ENCODE measurements around the gene PPP1R1C.

GRCh38 chr2:182166841-182167240, 181.2 kb downstream of the PPP1R1C start:
- TF ChIP-seq, protein P1, sequence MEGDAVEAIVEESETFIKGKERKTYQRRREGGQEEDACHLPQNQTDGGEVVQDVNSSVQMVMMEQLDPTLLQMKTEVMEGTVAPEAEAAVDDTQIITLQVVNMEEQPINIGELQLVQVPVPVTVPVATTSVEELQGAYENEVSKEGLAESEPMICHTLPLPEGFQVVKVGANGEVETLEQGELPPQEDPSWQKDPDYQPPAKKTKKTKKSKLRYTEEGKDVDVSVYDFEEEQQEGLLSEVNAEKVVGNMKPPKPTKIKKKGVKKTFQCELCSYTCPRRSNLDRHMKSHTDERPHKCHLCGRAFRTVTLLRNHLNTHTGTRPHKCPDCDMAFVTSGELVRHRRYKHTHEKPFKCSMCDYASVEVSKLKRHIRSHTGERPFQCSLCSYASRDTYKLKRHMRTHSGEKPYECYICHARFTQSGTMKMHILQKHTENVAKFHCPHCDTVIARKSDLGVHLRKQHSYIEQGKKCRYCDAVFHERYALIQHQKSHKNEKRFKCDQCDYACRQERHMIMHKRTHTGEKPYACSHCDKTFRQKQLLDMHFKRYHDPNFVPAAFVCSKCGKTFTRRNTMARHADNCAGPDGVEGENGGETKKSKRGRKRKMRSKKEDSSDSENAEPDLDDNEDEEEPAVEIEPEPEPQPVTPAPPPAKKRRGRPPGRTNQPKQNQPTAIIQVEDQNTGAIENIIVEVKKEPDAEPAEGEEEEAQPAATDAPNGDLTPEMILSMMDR (IDR thresholded peaks at IDR 0.05) = no peak
- no peak for TF ChIP-seq POLR2A (IDR thresholded peaks at IDR 0.05)
